HG03060 (cell line): ENCODE results near the gene RAB30.

Source experiments
- ATAC-seq: cut with Tn5 transposase; IDR thresholded peaks from one replicate; pipeline ENCODE4 v1.9.1; 2021; ENCODE audit warnings: low read depth, moderate number of reproducible peaks; ENCODE audit not compliant: unreplicated experiment

RAB30 gene

GRCh38 chr11:83071567-83072349 lies at the start of gene RAB30:
TSS of gene RAB30 (minus strand) at chr11:83071897. CDS start at chr11:82997316, 74,581 bp downstream.
- peak; percentile 98 for ATAC-seq

GRCh38 chr11:83120327-83120726 lies 48.6 kb upstream of the RAB30 start:
- no peak for ATAC-seq

- ATAC-seq, result no peak
These were observed 47.5 kb upstream of the RAB30 start for GRCh38 chr11:83119216-83119615.

GRCh38 chr11:83118814-83119213 lies 47.1 kb upstream of the RAB30 start:
- ATAC-seq, result no peak

- ATAC-seq, result no peak
These were observed 44.4 kb upstream of the RAB30 start for GRCh38 chr11:83116015-83116641.

- ATAC-seq, result no peak
These were observed 43.9 kb upstream of the RAB30 start for GRCh38 chr11:83115551-83115950.

GRCh38 chr11:83115026-83115425 lies 43.3 kb upstream of the RAB30 start:
- no peak for ATAC-seq

- ATAC-seq, result no peak
These were observed 41.2 kb upstream of the RAB30 start for GRCh38 chr11:83112886-83113285.

- ATAC-seq, result no peak
These were observed 33.5 kb upstream of the RAB30 start for GRCh38 chr11:83105168-83105567.

GRCh38 chr11:83102834-83103233 lies 31.1 kb upstream of the RAB30 start:
- ATAC-seq, result no peak

GRCh38 chr11:83097429-83098075 lies 25.9 kb upstream of the RAB30 start:
- ATAC-seq, result no peak

- ATAC-seq, result no peak
These were observed 21.9 kb upstream of the RAB30 start for GRCh38 chr11:83093634-83094033.

- ATAC-seq, result no peak
These were observed 21.0 kb upstream of the RAB30 start for GRCh38 chr11:83092488-83093384.

- ATAC-seq, result no peak
These were observed 17.3 kb upstream of the RAB30 start for GRCh38 chr11:83088965-83089364.

GRCh38 chr11:83087035-83087434 lies 15.3 kb upstream of the RAB30 start:
- ATAC-seq, result no peak

GRCh38 chr11:83079820-83080219 lies 8.1 kb upstream of the RAB30 start:
- no peak for ATAC-seq

- ATAC-seq, result no peak
These were observed 6.6 kb upstream of the RAB30 start for GRCh38 chr11:83078269-83078668.

- no peak for ATAC-seq
These were observed 2.2 kb upstream of the RAB30 start for GRCh38 chr11:83073884-83074283.

- ATAC-seq, result no peak
These were observed 1.6 kb upstream of the RAB30 start for GRCh38 chr11:83073258-83073657.

GRCh38 chr11:83072350-83073242 lies 899 bp upstream of the RAB30 start:
- no peak for ATAC-seq
